ENCODE results near the gene PSMG1.

DNA sequence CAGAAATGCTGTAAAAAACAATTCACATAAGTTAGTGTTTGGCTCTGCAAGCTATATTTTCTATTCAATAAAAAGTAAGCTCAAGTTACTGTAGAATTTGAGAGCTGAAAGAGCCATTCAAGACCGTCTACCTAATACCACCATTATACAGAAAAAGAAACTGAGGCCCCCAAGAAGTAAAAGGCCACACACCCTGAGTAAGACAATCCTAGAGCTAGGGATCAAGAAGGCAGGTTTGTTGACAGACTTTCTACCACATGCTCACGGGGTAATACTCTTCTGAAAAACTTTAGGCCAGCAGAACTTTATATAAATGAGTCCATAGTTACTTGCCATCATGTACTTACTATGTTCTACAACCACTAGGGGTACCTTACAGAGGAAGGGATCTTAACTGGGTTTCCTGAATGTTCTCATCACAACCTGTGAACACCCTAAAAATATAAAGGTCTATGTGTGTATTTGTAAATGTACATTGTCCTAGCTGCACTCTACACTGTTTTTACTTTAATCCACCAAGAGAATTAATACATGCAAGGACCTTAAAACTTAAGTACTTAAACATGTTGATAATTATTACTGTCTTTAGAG is 2.7 kb downstream of the PSMG1 start:
- TF ChIP-seq SREBF1 (IDR thresholded peaks at IDR 0.05; ENCODE audit: low read length): no peak
- TF ChIP-seq, protein P1, sequence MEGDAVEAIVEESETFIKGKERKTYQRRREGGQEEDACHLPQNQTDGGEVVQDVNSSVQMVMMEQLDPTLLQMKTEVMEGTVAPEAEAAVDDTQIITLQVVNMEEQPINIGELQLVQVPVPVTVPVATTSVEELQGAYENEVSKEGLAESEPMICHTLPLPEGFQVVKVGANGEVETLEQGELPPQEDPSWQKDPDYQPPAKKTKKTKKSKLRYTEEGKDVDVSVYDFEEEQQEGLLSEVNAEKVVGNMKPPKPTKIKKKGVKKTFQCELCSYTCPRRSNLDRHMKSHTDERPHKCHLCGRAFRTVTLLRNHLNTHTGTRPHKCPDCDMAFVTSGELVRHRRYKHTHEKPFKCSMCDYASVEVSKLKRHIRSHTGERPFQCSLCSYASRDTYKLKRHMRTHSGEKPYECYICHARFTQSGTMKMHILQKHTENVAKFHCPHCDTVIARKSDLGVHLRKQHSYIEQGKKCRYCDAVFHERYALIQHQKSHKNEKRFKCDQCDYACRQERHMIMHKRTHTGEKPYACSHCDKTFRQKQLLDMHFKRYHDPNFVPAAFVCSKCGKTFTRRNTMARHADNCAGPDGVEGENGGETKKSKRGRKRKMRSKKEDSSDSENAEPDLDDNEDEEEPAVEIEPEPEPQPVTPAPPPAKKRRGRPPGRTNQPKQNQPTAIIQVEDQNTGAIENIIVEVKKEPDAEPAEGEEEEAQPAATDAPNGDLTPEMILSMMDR (IDR thresholded peaks at IDR 0.05 in 2 of 3, conservative IDR thresholded peaks at IDR 0.05 in 1 of 3; ENCODE audit: control insufficient read depth in 2 of 3, extremely low read depth in 1 of 3, insufficient read depth in 1 of 3, low read depth in 3 of 3, low read length in 3 of 3): peak in 2 of 3 experiments; percentile 43; a peak in 4 of 6 replicates

Data from GM12878 (cell line).